ENCODE data around the gene LMBR1L.

Gene LMBR1L

DNA sequence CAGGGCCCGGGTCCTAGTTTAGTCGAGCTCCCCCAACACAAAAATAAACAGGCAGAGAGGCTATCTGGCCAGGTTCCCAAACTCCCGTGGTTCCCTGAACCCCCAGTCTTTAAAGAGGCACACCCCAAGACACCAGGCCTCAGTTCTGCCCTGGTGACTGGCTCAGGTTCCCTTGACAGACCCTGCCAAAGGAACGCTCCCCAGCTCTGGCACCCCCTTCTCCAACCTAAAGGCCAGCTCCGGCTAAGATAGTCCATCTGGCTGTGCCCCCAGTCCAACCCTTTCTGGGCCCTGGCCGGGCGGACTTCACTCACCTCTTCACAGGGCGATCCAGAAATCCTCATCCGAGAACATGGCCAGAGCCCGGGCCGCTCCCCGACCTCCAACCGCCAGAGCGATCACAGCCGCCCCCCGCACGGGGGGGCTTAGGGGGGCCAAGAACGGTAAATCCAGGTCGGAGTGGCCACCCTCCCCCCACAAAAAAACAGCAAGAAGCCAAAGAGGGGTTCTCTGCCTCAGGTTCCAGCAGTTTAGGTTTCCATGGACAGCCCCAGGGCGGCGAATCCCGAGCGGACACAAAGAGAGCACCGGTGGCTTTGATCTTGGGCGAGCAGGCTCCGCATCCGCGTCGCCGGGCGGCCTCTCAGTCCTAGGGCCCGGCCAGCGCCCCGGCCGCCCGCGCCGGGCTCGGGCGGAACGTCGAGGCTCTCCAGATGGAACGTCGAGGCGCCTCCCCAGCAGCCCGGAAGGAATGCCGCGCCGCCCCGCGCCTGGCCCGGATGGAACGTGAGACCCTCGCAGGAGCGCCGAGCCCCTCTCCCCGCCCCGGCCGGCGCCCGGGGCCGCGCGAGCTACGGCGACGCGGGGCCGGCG lies 51.1 kb downstream of the LMBR1L start:
- TF ChIP-seq, protein P1, sequence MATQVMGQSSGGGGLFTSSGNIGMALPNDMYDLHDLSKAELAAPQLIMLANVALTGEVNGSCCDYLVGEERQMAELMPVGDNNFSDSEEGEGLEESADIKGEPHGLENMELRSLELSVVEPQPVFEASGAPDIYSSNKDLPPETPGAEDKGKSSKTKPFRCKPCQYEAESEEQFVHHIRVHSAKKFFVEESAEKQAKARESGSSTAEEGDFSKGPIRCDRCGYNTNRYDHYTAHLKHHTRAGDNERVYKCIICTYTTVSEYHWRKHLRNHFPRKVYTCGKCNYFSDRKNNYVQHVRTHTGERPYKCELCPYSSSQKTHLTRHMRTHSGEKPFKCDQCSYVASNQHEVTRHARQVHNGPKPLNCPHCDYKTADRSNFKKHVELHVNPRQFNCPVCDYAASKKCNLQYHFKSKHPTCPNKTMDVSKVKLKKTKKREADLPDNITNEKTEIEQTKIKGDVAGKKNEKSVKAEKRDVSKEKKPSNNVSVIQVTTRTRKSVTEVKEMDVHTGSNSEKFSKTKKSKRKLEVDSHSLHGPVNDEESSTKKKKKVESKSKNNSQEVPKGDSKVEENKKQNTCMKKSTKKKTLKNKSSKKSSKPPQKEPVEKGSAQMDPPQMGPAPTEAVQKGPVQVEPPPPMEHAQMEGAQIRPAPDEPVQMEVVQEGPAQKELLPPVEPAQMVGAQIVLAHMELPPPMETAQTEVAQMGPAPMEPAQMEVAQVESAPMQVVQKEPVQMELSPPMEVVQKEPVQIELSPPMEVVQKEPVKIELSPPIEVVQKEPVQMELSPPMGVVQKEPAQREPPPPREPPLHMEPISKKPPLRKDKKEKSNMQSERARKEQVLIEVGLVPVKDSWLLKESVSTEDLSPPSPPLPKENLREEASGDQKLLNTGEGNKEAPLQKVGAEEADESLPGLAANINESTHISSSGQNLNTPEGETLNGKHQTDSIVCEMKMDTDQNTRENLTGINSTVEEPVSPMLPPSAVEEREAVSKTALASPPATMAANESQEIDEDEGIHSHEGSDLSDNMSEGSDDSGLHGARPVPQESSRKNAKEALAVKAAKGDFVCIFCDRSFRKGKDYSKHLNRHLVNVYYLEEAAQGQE (IDR thresholded peaks at IDR 0.05; ENCODE audit: insufficient read depth in 1 of 2, low read depth in 2 of 2, low read length in 2 of 2), result no peak
- TF ChIP-seq POLR2AphosphoS5 (IDR thresholded peaks at IDR 0.05; ENCODE audit: low read depth, low read length) (no peak), SIN3A (IDR thresholded peaks at IDR 0.05; ENCODE audit: borderline replicate concordance, insufficient read depth, low read length) (no peak), FOXP2 (optimal IDR thresholded peaks at IDR 0.05; ENCODE audit: borderline replicate concordance, extremely low read depth, extremely low read length, insufficient read depth) (no peak), TAF1 (IDR thresholded peaks at IDR 0.05; ENCODE audit: borderline replicate concordance, insufficient read depth, low read length) (no peak; the same call in 1 of the 2 replicates)

GRCh38 chr12:49059045-49059298 lies 51.7 kb downstream of the LMBR1L start:
- no peak for TF ChIP-seq POLR2AphosphoS5 (IDR thresholded peaks at IDR 0.05; ENCODE audit: low read depth, low read length)
- TF ChIP-seq SIN3A (IDR thresholded peaks at IDR 0.05; ENCODE audit: borderline replicate concordance, insufficient read depth, low read length), result no peak
- TF ChIP-seq, protein P1 (IDR thresholded peaks at IDR 0.05; ENCODE audit: insufficient read depth in 1 of 2, low read depth in 2 of 2, low read length in 2 of 2), result no peak
- no peak for TF ChIP-seq FOXP2 (optimal IDR thresholded peaks at IDR 0.05; ENCODE audit: borderline replicate concordance, extremely low read depth, extremely low read length, insufficient read depth)
- no peak for TF ChIP-seq TAF1 (IDR thresholded peaks at IDR 0.05; ENCODE audit: borderline replicate concordance, insufficient read depth, low read length)

- TF ChIP-seq FOXP2 (optimal IDR thresholded peaks at IDR 0.05; ENCODE audit: borderline replicate concordance, extremely low read depth, extremely low read length, insufficient read depth), result no peak
- no peak for TF ChIP-seq TAF1 (IDR thresholded peaks at IDR 0.05; ENCODE audit: borderline replicate concordance, insufficient read depth, low read length)
- TF ChIP-seq, protein P1 (IDR thresholded peaks at IDR 0.05; ENCODE audit: insufficient read depth in 1 of 2, low read depth in 2 of 2, low read length in 2 of 2), result no peak
- TF ChIP-seq POLR2AphosphoS5 (IDR thresholded peaks at IDR 0.05; ENCODE audit: low read depth, low read length), result no peak
These were observed 52.1 kb downstream of the LMBR1L start for GRCh38 chr12:49058366-49059044.

DNA sequence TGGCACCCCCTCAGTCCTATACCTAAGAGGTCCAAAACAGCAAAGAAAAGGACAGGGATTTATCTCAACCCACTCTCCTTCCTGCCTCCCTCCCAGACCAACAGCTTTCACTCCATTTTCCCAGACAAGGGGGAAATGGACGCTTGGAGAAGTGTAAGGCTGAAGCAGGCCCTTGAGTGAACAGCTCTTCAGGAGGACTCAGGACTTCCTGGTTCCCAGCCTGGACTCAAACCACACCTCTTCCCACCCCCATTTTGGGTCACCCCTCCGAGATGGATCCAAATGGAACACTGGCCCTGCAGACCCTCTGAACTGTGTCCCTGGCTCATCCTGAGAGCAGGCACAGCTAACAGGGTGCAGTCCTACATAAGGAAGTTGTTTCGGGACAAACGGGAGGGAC lies 52.8 kb downstream of the LMBR1L start:
- TF ChIP-seq POLR2AphosphoS5 (IDR thresholded peaks at IDR 0.05; ENCODE audit: low read depth, low read length) (no peak), SIN3A (IDR thresholded peaks at IDR 0.05; ENCODE audit: borderline replicate concordance, insufficient read depth, low read length) (no peak), TAF1 (IDR thresholded peaks at IDR 0.05; ENCODE audit: borderline replicate concordance, insufficient read depth, low read length) (no peak), FOXP2 (optimal IDR thresholded peaks at IDR 0.05; ENCODE audit: borderline replicate concordance, extremely low read depth, extremely low read length, insufficient read depth) (no peak)
- TF ChIP-seq, protein P1 (IDR thresholded peaks at IDR 0.05; ENCODE audit: insufficient read depth in 1 of 2, low read depth in 2 of 2, low read length in 2 of 2), result no peak

Data from PFSK-1 (cell line).